Ectodermal cell (in vitro differentiated cells): ENCODE data around the gene GNAI2.
"Not testable (repeated sequence)": the region's sequence is repeated elsewhere in the genome, so short reads cannot be mapped to it uniquely, and the experiment has no call there.

Experiments
- H3K27ac ChIP-seq: 2 replicates; pipeline ENCODE4 v1.7.0; 2013; ENCODE audit warnings: mild to moderate bottlenecking, low read depth, low read length; ENCODE audit not compliant: insufficient read depth, poor library complexity, severe bottlenecking
- H3K27me3 ChIP-seq: 2 replicates; pipeline ENCODE4 v1.7.0; 2013; ENCODE audit warnings: mild to moderate bottlenecking, low read length; ENCODE audit not compliant: insufficient read depth, control insufficient read depth, poor library complexity, severe bottlenecking
- H3K36me3 ChIP-seq: one replicate; pipeline ENCODE4 v1.7.0; 2013; ENCODE audit warnings: low read length; ENCODE audit not compliant: control insufficient read depth, insufficient read depth
- H3K4me1 ChIP-seq: one replicate; pipeline ENCODE4 v1.7.0; 2013; ENCODE audit warnings: low read length; ENCODE audit not compliant: control insufficient read depth, insufficient read depth
- H3K4me3 ChIP-seq: 2 replicates; pipeline ENCODE4 v1.7.0; 2013; ENCODE audit warnings: low read depth, low read length, control low read depth; ENCODE audit not compliant: insufficient read depth
- H3K9me3 ChIP-seq: 2 replicates; pipeline ENCODE4 v1.7.0; 2013; ENCODE audit warnings: mild to moderate bottlenecking, low read length, moderate library complexity; ENCODE audit not compliant: control insufficient read depth
- WGBS, 2 experiments: methylation state at CpG; one replicate each; pipeline ENCODE4 v1.1.7; 2013; ENCODE audit warnings: missing lambda C conversion rate in 2 of 2; 5-methylcytosine and 5-hydroxymethylcytosine counted together

The GNAI2 gene

GRCh38 chr3:50268703-50269451 is 32.9 kb downstream of the GNAI2 start, which contains the start of gene SEMA3B:
SEMA3B (plus strand) TSS chr3:50269147; CDS start chr3:50269241, 94 bp downstream.
- Histone ChIP-seq H3K9me3 (no peaks in the 10 kb centered on the region), H3K27ac (no peak within 1 kb of the TSS), H3K27me3 (peaks cover 10% of the 10 kb centered on the region), H3K36me3 (no peaks in the 10 kb centered on the region), H3K4me3 (peak within 1 kb of the TSS; percentile 8), H3K4me1 (peaks cover 58% of the 10 kb centered on the region)
- 62 to 65% methylated on average over 21 of the region's 21 CpGs for WGBS, 2 experiments

- H3K27me3 ChIP-seq = peaks cover 16% of the 10 kb centered on the region
- no peak overlapping the region for H3K27ac ChIP-seq
- WGBS, 2 experiments = 81 to 88% methylated on average over 4 of the region's 4 CpGs
- H3K4me1 ChIP-seq = peaks cover 54% of the 10 kb centered on the region
- H3K9me3 ChIP-seq = no peaks in the 10 kb centered on the region
- peak overlapping the region; percentile 8 for H3K4me3 ChIP-seq
- no peaks in the 10 kb centered on the region for H3K36me3 ChIP-seq
These were observed 33.5 kb downstream of the GNAI2 start for GRCh38 chr3:50269460-50269859.

- Histone ChIP-seq H3K27ac (no peak overlapping the region), H3K9me3 (no peaks in the 10 kb centered on the region), H3K4me1 (peaks cover 52% of the 10 kb centered on the region), H3K4me3 (no peak overlapping the region), H3K36me3 (no peaks in the 10 kb centered on the region), H3K27me3 (peaks cover 21% of the 10 kb centered on the region)
- 95 to 96% methylated on average over 8 of the region's 8 CpGs for WGBS, 2 experiments
These were observed 34.0 kb downstream of the GNAI2 start for GRCh38 chr3:50269977-50270413.

- peaks cover 50% of the 10 kb centered on the region for H3K4me1 ChIP-seq
- H3K9me3 ChIP-seq = no peaks in the 10 kb centered on the region
- H3K36me3 ChIP-seq = no peaks in the 10 kb centered on the region
- 92 to 93% methylated on average over 19 of the region's 19 CpGs for WGBS, 2 experiments
- H3K4me3 ChIP-seq = no peak overlapping the region
- peaks cover 28% of the 10 kb centered on the region for H3K27me3 ChIP-seq
- no peak overlapping the region for H3K27ac ChIP-seq
These were observed 34.6 kb downstream of the GNAI2 start for GRCh38 chr3:50270422-50271224.

- Histone ChIP-seq H3K27ac (no peak overlapping the region), H3K36me3 (no peaks in the 10 kb centered on the region), H3K27me3 (peaks cover 36% of the 10 kb centered on the region), H3K9me3 (no peaks in the 10 kb centered on the region), H3K4me1 (peaks cover 45% of the 10 kb centered on the region), H3K4me3 (no peak overlapping the region)
- 91 to 94% methylated on average over 10 of the region's 10 CpGs for WGBS, 2 experiments
These were observed 35.4 kb downstream of the GNAI2 start for GRCh38 chr3:50271314-50271936.

GRCh38 chr3:50272538-50272910 is 36.5 kb downstream of the GNAI2 start:
- not testable (repeated sequence) for H3K27ac ChIP-seq, H3K4me3 ChIP-seq, H3K36me3 ChIP-seq, H3K9me3 ChIP-seq
- Histone ChIP-seq H3K27me3 (peaks cover 37% of the 10 kb centered on the region), H3K4me1 (peaks cover 34% of the 10 kb centered on the region)
- WGBS, 2 experiments = 89 to 92% methylated on average over 6 to 7 of the region's 10 CpGs

- H3K27ac ChIP-seq = no peak overlapping the region
- no peak overlapping the region for H3K4me3 ChIP-seq
- H3K27me3 ChIP-seq = peaks cover 37% of the 10 kb centered on the region
- 19 to 22% methylated on average over 61 of the region's 61 CpGs for WGBS, 2 experiments
- H3K36me3 ChIP-seq = no peaks in the 10 kb centered on the region
- H3K4me1 ChIP-seq = peaks cover 28% of the 10 kb centered on the region
- H3K9me3 ChIP-seq = no peaks in the 10 kb centered on the region
These were observed 37.1 kb downstream of the GNAI2 start for GRCh38 chr3:50272911-50273688.

- H3K9me3 ChIP-seq = no peaks in the 10 kb centered on the region
- 80% methylated on average over 31 of the region's 31 CpGs for WGBS, 2 experiments
- H3K4me3 ChIP-seq = no peak overlapping the region
- H3K4me1 ChIP-seq = peaks cover 22% of the 10 kb centered on the region
- H3K36me3 ChIP-seq = no peaks in the 10 kb centered on the region
- no peak overlapping the region for H3K27ac ChIP-seq
- peaks cover 37% of the 10 kb centered on the region for H3K27me3 ChIP-seq
These were observed 37.7 kb downstream of the GNAI2 start for GRCh38 chr3:50273689-50274065.

- Histone ChIP-seq H3K27ac (no peak overlapping the region), H3K4me3 (peak overlapping the region; percentile 27), H3K9me3 (no peaks in the 10 kb centered on the region), H3K36me3 (no peaks in the 10 kb centered on the region), H3K27me3 (peaks cover 37% of the 10 kb centered on the region), H3K4me1 (peaks cover 14% of the 10 kb centered on the region)
- 16 to 17% methylated on average over 26 of the region's 26 CpGs for WGBS, 2 experiments
These were observed 38.5 kb downstream of the GNAI2 start for GRCh38 chr3:50274371-50275104.
